ENCODE results near the gene CDC42BPA.

Gene CDC42BPA

DNA sequence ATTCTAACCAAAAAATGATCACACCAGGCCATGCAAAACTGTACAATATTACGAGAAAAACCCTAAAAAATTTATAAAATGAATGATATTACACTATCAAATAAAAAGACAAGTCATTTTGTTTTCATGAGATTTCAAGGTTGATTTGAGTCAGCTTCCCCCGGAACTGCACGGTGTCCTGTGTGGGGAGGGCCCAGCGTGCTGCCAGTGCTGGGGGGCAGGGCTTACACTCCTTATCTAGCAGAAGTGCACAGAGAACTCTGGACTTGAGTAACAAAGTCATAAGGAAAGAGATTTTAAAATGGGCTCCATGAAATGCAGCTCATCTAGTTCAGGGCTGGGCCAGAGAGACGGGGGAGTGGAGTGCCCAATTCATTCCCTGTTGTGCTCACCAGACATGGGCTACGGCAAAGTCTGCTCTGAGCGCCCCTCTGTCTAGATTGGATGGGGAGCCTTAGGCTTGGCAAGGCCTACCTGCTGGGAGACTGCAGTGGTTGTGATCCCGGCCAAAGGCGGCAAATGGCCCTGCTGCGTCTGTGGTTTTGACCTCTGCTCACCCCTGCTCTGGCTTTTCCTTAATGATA is 328.1 kb downstream of the CDC42BPA start:
- peak; percentile 43 for DNase-seq (ENCODE audit: low spot score)

DNA sequence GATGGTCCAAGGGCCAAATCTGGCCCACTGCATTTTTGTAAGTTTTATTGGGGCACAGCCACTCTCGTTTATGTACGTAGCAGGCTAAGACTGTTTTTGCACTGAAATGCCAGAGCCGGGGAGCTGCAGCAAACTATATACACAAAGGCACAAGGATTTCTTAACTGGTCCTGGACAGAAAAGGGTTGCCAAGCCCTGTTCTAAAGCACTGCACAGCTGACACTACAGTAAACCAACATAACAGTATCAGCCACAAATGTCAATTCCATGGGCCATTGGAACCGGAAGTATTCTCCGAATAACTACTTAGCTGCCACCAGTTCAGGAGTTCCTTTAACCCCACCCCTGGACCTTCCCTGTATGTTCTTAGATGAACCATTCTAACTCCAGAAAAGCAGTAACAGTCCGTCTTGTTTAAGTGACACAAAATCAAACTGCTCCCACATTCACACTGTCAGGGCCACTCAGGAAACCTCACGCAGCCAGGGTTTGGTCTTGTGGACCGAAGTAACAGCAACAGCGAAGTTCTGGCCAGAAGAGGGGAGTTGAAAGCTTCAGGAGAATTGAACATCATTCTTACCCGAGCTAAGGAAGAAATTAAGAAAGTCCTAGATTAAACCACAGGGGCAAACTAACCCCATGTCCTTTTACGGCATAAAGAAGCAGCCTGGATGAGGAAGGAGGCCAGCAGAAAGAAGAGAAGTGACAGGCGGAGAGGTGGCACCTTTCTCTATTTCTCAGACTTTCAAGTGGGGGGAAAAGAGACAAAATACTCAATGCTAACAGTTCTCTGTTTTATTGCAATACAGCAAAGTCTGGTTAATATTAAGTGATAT is 329.0 kb downstream of the CDC42BPA start:
- DNase-seq (ENCODE audit: low spot score) = no peak

DNA sequence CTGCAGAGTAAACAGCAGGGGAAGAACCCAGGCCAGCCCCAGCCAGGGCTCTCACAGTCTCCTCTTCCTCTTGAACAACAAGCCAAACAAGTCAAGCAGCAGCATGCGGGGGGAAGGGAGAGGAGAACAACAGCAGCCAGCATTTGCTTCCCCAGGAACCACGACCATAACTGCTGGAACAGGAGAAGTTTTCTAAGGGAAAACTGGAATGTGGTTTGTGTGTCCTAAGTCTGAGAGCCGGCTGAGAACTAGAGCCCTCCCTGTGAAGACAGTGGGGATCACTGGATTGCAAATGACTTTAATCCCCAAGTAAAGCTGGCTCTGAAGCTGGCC is 330.0 kb downstream of the CDC42BPA start:
- DNase-seq (ENCODE audit: low spot score) = no peak

DNA sequence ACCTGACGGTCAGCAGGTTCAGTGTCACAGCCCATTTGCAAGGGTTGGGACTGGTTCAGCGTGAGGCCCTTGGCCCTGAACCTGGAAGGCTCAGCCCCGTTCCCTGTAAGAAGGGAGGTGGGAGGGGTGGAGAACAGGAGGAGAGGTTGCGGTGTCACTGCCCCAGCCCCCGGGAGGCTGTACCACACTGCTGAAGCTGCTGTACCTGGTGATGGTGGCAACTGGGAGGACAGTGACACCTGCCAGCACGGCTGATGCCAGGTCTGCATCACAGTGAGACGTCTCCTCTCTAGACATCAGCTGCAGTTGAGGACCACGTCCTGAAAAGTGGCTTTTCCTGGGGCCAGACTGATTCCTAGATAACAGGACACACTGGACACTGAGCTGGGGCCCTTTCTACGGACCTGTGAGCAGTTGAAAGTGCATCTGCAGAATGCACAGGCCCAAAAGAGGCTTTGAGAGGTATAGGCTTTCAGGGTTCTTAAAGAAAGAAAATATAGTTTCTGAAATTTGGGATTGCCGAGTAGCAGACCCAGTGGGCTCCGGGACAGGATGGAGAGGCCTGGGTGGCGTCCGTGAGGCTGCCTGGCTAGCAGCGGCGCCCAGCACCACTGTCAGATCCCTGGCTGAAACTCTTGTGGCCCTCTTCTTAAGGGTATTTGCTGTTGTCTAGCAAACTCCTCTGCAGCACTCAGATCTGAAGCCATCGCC is 330.5 kb downstream of the CDC42BPA start:
- DNase-seq (ENCODE audit: low spot score) = no peak

DNA sequence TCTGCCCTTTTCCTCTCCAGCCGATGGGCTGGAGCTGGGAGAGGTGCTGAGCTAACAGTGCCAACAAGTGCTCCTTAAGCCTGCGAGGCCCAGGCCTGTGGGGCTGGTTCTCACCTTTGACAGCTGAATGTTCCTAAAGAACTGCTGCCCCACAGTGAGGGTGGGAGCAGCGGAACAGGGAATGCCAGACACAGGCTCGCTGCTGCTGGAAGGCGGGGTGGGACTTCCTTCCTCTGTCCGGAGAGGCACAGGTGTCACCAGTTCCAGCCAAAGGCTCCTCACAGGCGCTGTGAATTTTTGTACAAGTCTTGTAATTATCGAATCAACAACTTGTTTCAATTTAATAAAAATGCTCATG is 331.1 kb downstream of the CDC42BPA start:
- no peak for DNase-seq (ENCODE audit: low spot score)

DNA sequence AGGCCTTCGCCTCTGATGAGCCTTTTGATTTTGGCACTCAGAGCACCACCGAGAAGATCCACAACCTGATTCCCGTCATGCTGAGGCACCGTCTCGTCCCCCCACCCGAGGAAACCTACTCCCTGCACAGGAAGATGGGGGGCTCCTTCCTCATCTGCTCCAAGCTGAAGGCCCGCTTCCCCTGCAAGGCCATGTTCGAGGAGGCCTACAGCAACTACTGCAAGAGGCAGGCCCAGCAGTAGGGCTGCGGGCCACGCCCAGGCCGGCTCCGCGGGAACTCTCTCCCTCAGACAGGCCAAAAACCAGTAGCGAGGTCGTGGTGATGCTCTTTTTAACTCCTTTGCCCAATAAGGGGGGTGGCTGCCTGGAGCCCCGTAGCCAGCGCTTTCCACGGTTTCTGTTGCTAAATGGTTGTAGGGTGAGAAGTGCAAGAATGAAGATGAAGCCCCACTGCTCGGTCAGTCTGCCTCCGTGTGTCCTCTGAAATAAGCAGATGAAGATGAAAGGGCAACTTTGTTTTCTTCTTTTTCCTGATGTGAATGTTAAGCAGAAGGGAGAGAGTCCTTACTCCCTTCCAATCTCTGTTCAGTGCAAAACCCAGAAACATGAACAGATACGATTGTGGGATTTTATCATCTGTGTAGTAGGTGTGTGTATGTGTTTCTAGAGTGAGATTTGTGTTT is 331.7 kb downstream of the CDC42BPA start:
- no peak for DNase-seq (ENCODE audit: low spot score)

DNA sequence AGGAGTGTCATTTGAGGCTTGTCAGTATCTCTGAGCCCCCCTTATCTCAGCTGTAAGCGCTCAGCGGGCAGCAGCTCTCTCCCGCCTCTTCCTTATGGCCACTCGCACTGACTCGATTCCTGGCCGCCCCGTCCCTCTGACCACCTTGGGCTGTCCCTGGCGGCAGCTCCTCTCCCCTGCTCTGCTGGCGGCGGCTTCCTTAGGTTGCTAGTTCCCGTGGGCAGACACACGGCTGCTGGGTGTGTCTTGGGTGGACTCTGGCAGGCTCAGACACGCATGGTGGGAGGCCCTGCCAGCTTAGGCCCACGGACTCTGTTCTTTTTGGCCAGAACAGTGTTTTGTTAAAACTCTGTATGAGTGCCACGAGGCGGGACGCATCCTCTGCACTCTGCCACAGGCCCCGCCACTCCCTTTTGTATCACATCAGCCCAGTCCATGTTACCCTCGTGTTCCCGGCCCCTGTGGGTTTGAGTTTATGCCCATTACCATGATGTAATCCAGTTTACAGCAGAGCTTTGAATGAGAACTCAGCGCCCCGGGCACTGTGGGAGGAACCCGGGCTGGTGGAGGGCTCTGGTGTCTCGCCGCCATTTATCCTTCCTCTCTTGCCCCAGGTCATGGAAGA is 332.3 kb downstream of the CDC42BPA start:
- DNase-seq (ENCODE audit: low spot score) = no peak

DNA sequence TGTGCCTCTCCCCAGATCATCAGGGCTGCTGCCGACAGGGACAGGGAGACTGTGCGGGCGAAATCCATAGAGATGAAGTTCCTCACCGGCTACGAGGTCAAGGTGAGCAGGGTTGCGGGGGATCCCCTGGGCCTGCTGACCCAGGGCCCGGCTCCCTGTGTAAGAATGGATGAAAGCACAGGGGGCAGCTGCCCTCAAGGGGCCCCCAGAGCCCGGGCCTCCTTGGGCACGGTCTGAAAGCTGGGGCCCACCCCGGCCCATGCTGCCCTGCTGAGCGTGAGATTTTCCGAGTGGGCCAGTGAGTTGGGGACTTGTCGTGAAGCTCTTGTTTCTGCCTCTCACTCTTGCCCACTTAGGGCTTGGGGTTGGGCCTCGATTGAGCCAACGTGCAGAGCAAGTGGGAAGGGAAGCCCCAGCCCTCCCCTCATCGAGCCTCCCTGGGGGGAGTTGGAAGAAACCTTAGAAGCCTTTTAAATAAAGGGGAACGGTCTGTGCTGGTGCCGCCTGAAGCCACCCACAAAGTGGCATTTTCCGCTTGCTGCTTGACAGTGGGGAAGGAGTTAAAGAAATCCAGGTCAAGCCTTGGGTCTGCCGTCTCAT is 333.0 kb downstream of the CDC42BPA start:
- no peak for DNase-seq (ENCODE audit: low spot score)

DNA sequence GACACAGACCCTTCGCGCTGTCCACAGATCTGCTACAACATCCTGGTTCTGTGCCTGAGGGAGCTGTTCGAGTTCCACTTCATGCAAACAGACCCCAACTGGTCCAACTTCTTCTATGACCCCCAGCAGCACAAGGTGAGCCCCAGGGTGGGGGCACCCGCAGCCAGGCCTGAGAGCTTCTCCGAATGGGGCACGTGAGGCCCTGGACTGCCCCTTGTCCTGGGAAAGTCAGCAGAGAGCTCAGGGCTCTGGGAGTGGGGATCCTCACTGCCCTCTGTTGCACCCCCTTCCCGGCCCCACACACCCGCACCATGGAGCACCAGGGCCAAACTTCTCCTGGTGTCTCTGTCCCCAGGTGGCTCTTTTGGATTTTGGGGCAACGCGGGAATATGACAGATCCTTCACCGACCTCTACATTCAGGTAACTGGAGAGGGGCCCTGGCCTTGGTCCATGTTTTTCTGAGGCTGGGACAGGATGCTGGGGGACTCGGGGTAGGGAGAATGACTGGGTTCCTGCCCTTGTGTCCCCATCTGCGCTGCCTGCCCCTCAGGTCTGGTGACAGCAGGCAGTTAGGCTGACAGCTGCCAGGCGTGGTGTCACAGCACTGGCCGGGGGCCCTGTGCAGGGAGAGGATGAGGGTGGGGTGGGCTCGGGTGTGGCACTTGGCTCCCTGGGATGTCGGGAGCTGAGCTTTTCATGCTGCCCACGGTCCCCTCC is 333.6 kb downstream of the CDC42BPA start:
- no peak for DNase-seq (ENCODE audit: low spot score)

DNA sequence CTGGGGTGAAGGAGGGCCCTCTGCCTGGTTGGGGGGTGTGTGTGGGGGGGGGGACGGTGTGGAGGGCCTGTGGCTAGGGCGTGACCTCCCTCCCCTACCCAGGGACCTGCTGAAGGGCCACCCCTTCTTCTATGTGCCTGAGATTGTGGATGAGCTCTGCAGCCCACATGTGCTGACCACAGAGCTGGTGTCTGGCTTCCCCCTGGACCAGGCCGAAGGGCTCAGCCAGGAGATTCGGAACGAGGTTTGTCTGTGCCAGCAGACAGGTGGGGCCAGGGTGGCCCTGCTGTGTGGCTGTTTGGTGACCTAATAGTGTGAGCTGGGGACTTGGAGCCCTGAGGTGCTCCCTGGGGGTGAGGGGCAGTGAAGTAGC is 334.3 kb downstream of the CDC42BPA start:
- DNase-seq (ENCODE audit: low spot score) = no peak

DNA sequence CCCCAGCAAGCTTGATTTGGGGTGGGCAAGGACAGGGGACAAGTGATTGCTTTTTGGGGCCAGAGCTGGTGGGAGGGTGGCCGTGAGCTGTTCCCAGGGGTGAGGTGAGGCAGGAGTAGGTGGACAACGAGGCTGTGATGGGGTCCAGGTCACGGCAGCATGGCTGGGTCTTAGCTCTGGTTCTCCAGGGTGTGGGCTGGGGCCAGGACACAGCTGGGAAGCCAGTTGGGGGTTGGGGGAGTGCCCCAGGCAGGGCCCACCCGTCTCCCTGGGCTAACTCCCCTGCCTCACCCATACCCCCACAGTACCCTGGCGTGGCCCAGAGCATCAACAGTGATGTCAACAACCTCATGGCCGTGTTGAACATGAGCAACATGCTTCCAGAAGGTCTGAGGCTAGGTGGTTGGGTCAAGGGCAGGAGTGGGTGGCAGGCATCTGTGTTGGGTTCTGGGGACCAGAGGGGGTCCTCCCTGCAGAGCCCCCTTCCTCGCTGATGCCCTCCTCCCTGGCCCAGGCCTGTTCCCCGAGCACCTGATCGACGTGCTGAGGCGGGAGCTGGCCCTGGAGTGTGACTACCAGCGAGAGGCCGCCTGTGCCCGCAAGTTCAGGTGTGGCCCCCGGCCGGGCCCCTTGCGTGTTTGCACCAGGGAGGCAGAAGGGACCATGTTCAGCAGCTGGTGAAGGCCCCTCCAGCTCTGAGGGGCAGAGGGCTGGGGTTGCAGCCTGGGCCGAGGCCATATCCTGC is 334.9 kb downstream of the CDC42BPA start:
- DNase-seq (ENCODE audit: low spot score) = no peak

DNA sequence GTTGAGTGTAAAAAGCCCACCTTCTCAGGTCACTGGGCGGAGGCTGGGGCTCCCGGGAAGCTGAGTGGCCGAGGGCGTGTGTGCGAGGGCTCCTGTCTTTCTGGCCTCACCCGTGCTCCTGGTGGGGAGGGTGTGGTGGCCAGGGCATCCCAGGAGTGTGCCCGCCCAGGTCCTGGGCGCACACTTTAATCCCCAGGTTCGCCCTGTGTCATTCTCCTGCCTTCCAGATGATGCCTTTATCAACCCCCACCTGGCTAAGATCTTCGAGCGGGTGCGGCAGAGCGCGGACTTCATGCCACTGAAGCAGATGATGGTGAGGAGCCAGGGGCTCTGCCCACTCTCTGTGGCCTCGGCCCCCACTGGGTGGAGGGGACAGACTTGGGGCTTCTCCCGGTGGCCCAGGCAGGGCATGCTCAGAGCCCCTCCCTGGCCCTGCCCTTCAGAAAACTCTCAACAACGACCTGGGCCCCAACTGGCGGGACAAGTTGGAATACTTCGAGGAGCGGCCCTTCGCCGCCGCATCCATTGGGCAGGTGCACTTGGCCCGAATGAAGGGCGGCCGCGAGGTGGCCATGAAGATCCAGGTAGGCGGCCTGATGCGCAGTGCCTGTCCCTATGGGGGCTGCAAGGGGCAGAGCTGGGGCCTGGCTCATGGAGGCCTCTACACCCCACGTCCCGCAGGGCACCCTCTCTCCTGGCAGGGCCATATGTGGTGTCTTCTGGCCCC is 335.7 kb downstream of the CDC42BPA start:
- DNase-seq (ENCODE audit: low spot score) = no peak

DNA sequence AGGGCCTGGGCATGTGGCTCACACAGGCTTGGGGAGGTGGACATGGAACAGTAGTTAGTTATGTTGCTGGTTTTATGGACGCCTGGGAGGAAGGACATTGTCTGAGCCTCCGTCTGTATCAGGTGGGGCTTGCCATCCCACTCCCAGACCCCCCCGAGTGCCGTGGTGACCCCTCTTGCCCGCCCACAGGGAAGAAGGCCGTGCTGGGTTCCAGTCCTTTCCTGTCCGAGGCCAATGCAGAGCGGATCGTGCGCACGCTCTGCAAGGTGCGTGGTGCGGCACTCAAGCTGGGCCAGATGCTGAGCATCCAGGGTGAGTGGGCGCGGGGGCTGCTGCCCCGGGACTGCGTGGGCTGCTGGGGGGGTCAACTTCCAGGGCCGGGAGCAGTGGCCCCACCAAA is 336.5 kb downstream of the CDC42BPA start:
- no peak for DNase-seq (ENCODE audit: low spot score)

DNA sequence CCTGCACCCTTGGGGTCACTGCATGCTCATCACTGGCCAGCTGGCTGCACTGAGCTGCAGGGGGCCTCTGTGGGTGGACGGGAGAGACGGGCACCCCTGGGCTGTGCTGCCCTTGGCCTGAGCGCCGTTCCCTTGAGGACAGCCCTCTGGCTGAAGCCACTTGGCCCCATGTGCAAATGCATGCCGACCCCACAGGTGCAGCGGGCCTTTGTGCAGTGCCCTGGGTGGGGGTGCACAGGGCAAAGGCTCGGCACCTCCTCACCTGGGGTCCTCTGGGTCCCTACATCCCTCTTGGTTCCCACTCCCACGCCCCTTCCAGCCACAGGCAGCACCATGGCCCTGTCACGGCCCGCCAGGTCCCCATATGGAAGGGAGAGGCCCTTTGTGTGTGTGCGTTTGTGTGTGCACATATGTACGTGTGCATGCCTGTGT is 336.9 kb downstream of the CDC42BPA start:
- no peak for DNase-seq (ENCODE audit: low spot score)

DNA sequence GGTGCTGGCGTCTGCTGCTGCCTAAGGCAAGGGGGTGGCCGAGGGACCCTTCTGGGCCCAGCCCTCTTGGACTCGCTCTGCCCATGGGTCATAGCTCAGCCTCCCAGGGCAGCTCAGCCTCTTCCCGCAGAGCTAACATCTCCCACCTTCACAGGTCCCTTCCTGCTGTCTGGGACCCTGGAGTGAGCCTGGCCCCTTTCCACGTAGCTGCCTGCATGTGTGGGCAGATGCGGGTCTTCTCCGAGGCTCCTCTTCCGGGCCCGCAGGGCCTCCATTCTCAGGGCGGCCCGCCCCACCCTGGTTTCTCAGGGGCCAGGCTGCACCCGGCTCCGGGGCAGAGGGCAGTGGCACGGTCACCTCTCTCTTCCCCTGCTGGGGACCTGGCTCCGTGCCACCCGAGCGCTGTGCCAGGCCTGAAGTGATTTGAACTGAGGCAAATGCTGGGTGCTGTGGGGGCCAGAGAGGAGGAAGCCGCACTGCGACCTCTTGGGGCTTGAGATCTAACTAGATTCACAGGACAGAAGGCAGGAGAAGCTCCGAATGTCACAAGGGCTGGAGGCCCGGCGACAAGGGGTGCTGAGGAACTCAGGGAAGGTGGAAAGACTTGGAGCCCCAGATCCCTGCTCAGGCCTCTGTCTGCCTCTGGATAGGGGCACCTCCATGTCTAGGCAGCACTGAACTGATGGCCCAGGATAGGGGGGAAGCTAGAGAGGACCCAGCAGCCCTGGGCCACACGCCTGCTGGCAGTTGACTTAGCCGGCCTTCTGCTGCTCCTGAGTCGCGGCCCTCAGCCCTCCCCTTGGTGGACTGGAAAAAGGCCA is 337.5 kb downstream of the CDC42BPA start:
- DNase-seq (ENCODE audit: low spot score) = no peak

DNA sequence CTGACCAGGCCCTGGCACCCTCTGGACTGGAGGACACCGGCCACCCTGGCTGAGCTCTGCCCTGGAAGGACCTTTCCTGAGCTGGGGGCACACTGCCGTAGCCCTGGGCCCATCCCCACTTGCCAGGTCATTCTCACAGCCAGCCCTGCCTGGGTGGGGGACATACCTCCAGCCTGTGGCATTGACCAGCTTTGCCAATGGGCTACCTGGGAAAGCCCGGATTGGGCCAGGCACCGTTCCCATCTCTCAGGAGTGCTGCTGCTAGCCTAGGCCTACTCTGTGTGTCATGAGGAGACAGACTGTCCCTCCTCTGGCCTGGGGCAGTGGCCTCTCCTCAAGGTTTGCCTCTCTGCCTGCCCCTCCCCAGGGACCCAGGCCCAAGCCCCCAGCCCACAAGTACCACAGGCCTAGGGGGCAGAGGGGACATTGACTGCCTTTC is 338.2 kb downstream of the CDC42BPA start:
- no peak for DNase-seq (ENCODE audit: low spot score)

DNA sequence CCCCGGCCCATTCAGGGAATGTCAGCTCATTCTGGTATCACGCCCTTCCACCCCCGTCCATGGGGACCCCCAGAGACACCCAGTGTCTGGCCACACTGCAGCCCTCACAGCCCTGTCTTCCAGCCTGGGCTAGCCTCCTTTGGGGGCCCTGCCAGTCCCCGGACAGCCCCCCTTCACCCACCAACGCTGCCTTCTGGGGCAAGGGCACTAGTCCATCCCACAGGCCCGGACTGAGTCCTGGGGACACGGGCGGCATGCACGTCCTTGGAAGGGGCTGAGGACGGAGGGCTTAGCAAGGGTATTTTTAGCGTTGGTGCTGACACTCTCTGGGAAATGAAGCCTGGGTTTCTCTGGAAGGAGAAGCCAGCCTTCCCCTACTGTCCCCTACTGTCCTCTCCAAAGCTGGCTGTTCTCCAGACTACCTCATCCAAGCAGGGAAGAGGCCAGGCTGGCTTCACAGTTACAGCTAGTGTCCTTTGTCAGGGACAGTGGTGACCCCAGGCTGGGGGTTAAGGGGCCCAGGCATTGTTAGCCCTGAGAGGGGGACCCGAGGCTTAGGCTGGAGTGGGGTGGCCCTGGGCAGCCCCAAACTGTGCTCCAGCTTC is 338.7 kb downstream of the CDC42BPA start:
- DNase-seq (ENCODE audit: low spot score) = no peak

DNA sequence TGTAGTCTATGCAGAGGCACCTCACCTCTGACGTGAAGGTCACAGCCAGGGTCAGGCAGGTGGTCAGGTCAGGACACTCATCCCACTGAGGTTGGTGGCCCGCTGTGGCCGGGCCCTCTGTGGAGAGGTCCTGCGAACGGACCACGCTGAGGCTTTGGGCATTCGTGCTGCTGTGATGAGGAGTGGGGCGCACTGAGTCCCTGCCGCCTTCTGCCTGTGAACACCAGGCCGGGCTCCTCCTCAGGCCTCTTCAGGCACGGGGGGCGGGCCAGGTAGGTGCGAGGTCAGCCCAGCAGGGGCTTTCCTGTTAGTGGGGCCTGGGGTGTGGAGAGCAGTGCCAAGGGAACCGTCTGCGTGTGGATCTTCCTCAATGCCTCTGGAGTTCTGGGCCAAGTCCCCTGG is 339.2 kb downstream of the CDC42BPA start:
- no peak for DNase-seq (ENCODE audit: low spot score)

Data from CD4-positive, alpha-beta T cell treated with Interleukin-2 at 100 ng/mL for 4 hours (primary cell).